DOHH2 (cell line): ENCODE results near the gene STK16.
"Not testable (repeated sequence)": the region's sequence is repeated elsewhere in the genome, so short reads cannot be mapped to it uniquely, and the experiment has no call there.

Source experiments
- H3F3A ChIP-seq: fragments of 200-600 bp; sonication (generic), shearing (Covaris generic); 2 replicates; pipeline ENCODE4 v1.6.0; 2016; ENCODE audit warnings: antibody characterized with exemption, mild to moderate bottlenecking; ENCODE audit not compliant: control insufficient read depth, insufficient read depth
- H3K27ac ChIP-seq: fragments of 200-600 bp; sonication (generic); 2 replicates; pipeline ENCODE4 v1.5.1; 2014; ENCODE audit warnings: low read depth, mild to moderate bottlenecking, low read length, moderate library complexity
- H3K27me3 ChIP-seq: fragments of 200-600 bp; sonication (generic); 2 replicates; pipeline ENCODE4 v1.6.1; 2014; ENCODE audit warnings: mild to moderate bottlenecking, low read length, mixed read lengths; ENCODE audit not compliant: control insufficient read depth
- H3K36me3 ChIP-seq: fragments of 200-600 bp; sonication (generic); 2 replicates; pipeline ENCODE4 v1.6.1; 2014; ENCODE audit warnings: mild to moderate bottlenecking, low read length, moderate library complexity, mixed read lengths; ENCODE audit not compliant: control insufficient read depth
- H3K4me1 ChIP-seq: fragments of 200-600 bp; sonication (generic); 2 replicates; pipeline ENCODE4 v1.6.1; 2014; ENCODE audit warnings: mild to moderate bottlenecking, low read length, mixed read lengths; ENCODE audit not compliant: control insufficient read depth
- H3K4me2 ChIP-seq: fragments of 200-600 bp; sonication (generic); 2 replicates; pipeline ENCODE4 v1.6.0; 2014; ENCODE audit warnings: mild to moderate bottlenecking, low read length, moderate library complexity
- H3K4me3 ChIP-seq: fragments of 200-600 bp; sonication (generic); 2 replicates; pipeline ENCODE4 v1.5.1; 2014; ENCODE audit warnings: mild to moderate bottlenecking, low read length, mixed read lengths
- H3K79me2 ChIP-seq: fragments of 200-600 bp; sonication (generic); 2 replicates; pipeline ENCODE4 v1.6.1; 2014; ENCODE audit warnings: mild to moderate bottlenecking, low read length, mixed read lengths; ENCODE audit not compliant: control insufficient read depth
- H3K9me2 ChIP-seq: fragments of 200-600 bp; sonication (generic); replicated peaks from 2 replicates; pipeline ENCODE4 v1.6.1; 2014; ENCODE audit warnings: mild to moderate bottlenecking, low read length, mixed read lengths; ENCODE audit not compliant: control insufficient read depth
- H3K9me3 ChIP-seq: fragments of 200-600 bp; sonication (generic); 2 replicates; pipeline ENCODE4 v1.6.1; 2014; ENCODE audit warnings: antibody characterized with exemption, low read length, mixed read lengths; ENCODE audit not compliant: control insufficient read depth, insufficient read depth
- H4K20me1 ChIP-seq: fragments of 200-600 bp; sonication (generic); 2 replicates; pipeline ENCODE4 v1.6.0; 2014; ENCODE audit warnings: low read depth, mild to moderate bottlenecking, antibody characterized with exemption, low read length, moderate library complexity; ENCODE audit not compliant: control insufficient read depth, insufficient read depth
- CTCF ChIP-seq: fragments of 200-600 bp; sonication (generic); IDR thresholded peaks from one replicate; pipeline ENCODE4 v1.5.1; 2014; ENCODE audit warnings: antibody characterized with exemption, mild to moderate bottlenecking, low read depth, low read length; ENCODE audit not compliant: poor library complexity, severe bottlenecking
- EZH2phosphoT487 ChIP-seq: fragments of 200-600 bp; sonication (generic); IDR thresholded peaks from 2 replicates; pipeline ENCODE4 v1.6.1; 2017; ENCODE audit warnings: borderline replicate concordance, mild to moderate bottlenecking, antibody characterized with exemption, low read length, moderate library complexity, mixed read lengths

Gene STK16

DNA sequence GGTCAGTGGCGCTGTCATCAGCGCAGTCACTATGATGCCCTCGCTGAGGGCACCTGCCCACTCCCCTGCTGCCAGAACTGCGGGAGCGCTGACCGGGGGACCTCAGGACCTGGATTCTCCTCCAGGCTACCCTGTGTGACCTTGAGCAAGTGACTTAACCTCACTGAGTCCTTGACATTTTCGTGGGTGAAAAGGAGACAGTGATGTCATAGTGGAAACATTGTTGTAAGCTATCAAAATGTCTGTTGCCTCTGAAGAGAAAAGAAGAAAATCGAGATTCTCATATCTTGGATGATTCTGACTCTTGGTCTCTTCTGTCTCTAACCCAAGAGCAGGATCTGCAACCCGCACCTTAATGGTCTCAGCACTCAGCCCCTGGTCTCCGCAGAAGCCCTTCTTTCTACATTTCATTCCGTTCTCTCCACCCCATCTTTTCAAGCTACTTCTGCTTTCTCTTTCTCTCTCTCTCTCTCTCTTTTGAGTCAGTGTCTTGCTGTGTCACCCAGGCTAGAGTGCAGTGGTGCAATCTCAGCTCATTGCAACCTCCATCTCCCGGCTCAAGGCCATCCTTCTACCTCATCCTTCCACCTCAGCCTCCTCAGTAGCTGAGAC lies 9.4 kb downstream of the STK16 start:
- H4K20me1 ChIP-seq: peaks cover 7% of the 10 kb centered on the region; the same call in 1 of the 2 replicates
- peaks cover 18% of the 10 kb centered on the region for H3F3A ChIP-seq
- no peak for TF ChIP-seq EZH2phosphoT487
- TF ChIP-seq CTCF: no peak
- H3K27me3 ChIP-seq: peaks cover 6% of the 10 kb centered on the region
- peaks cover 37% of the 10 kb centered on the region for H3K79me2 ChIP-seq
- H3K4me2 ChIP-seq: peak overlapping the region; percentile 97
- peak overlapping the region; percentile 25; the same call in 1 of the 2 replicates for H3K27ac ChIP-seq
- H3K9me2 ChIP-seq: no peaks in the 10 kb centered on the region
- H3K4me3 ChIP-seq: peak overlapping the region; percentile 83
- no peaks in the 10 kb centered on the region for H3K9me3 ChIP-seq
- peaks cover 29% of the 10 kb centered on the region for H3K36me3 ChIP-seq
- peaks cover 48% of the 10 kb centered on the region for H3K4me1 ChIP-seq

- H4K20me1 ChIP-seq, H3K27me3 ChIP-seq, H3K4me2 ChIP-seq, H3K79me2 ChIP-seq, H3K9me3 ChIP-seq, H3K27ac ChIP-seq, H3K9me2 ChIP-seq, H3K4me3 ChIP-seq, H3F3A ChIP-seq, H3K36me3 ChIP-seq: not testable (repeated sequence)
- peaks cover 26% of the 10 kb centered on the region for H3K4me1 ChIP-seq
These were observed 13.7 kb downstream of the STK16 start for GRCh38 chr2:219258942-219259341.

GRCh38 chr2:219261024-219261855 lies 16.0 kb downstream of the STK16 start:
- Histone ChIP-seq H3F3A (0 out of 2 replicates have a peak, but pooled peaks cover under 1% of the 10 kb centered on the region), H3K9me2 (no peaks in the 10 kb centered on the region), H3K27me3 (no peaks in the 10 kb centered on the region; the same call in 1 of the 2 replicates), H3K4me3 (no peak overlapping the region), H3K4me2 (no peak overlapping the region), H3K4me1 (peaks cover 8% of the 10 kb centered on the region), H4K20me1 (no peaks in the 10 kb centered on the region), H3K36me3 (no peaks in the 10 kb centered on the region), H3K27ac (no peak overlapping the region), H3K9me3 (no peaks in the 10 kb centered on the region), H3K79me2 (no peaks in the 10 kb centered on the region)
- TF ChIP-seq CTCF: no peak
- TF ChIP-seq EZH2phosphoT487: no peak

DNA sequence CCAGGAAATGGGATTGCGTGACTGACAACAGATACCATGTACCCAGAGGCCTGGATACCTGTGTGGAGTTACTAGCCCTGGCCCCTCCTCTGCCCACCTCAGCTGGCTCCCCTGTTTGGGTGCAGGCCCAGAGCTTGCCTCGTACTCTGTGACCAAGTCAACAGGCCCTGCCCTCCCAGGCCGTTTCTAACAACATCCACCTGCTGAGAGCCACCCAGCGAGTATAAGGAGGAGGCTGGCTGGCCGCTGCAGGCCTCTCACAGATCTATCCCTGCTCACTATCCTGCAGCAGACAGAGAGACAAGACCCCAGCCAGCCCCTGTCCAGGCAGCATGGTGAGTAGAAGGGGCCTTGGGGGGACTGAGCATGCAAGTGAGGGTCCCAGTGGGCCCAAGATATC lies 21.0 kb downstream of the STK16 start:
- no peaks in the 10 kb centered on the region for H3K9me3 ChIP-seq
- no peaks in the 10 kb centered on the region for H4K20me1 ChIP-seq
- H3K27ac ChIP-seq: no peak overlapping the region
- peaks cover 5% of the 10 kb centered on the region for H3K4me1 ChIP-seq
- H3K27me3 ChIP-seq: 0 out of 2 replicates have a peak, but pooled peaks cover 3% of the 10 kb centered on the region
- H3K4me3 ChIP-seq: no peak overlapping the region
- H3K9me2 ChIP-seq: no peaks in the 10 kb centered on the region
- no peaks in the 10 kb centered on the region for H3F3A ChIP-seq
- no peaks in the 10 kb centered on the region for H3K79me2 ChIP-seq
- H3K4me2 ChIP-seq: no peak overlapping the region
- H3K36me3 ChIP-seq: no peaks in the 10 kb centered on the region
- TF ChIP-seq EZH2phosphoT487: no peak
- TF ChIP-seq CTCF: no peak
